Hepatocyte (in vitro differentiated cells): ENCODE data around the gene TNFRSF6B.

Experiments
- CTCF ChIP-seq: fragments of 200-600 bp; sonication (generic); IDR thresholded peaks from 2 replicates; pipeline ENCODE4 v1.5.1; 2016; ENCODE audit warnings: antibody characterized with exemption, mild to moderate bottlenecking; ENCODE audit not compliant: poor library complexity
- EZH2 ChIP-seq: fragments of 200-600 bp; sonication (generic); IDR thresholded peaks from 2 replicates; pipeline ENCODE4 v1.6.1; 2016; ENCODE audit warnings: antibody characterized with exemption, mild to moderate bottlenecking, borderline replicate concordance
- EZH2phosphoT487 ChIP-seq: fragments of 200-600 bp; sonication (generic); IDR thresholded peaks from one replicate; pipeline ENCODE4 v1.6.1; 2018; ENCODE audit warnings: antibody characterized with exemption, mild to moderate bottlenecking, low read depth, moderate library complexity; ENCODE audit not compliant: unreplicated experiment, severe bottlenecking

- no peak for TF ChIP-seq CTCF
- TF ChIP-seq EZH2phosphoT487: no peak
- no peak for TF ChIP-seq EZH2
Observed at GRCh38 chr20:63661108-63661507, 35.3 kb upstream of the TNFRSF6B start.
